ENCODE data around the gene PDZD7. TPM values are rescaled to one million over a fixed set of nuclear protein-coding genes. Genes with fewer than 3 reads are reported as not detected.

Gene PDZD7
- polyA plus RNA-seq, 3 donors: 1.2 to 1.9 (median 1.8) TPM

GRCh38 chr10:101061624-101062231, 30.8 kb upstream of the PDZD7 start, which contains the start of gene KAZALD1:
TSS of gene KAZALD1 (plus strand) at chr10:101061989. CDS start at chr10:101062593, 604 bp downstream.
- DNase-seq (ENCODE audit: low read depth in 3 of 3, low spot score in 2 of 3): peak in 1 of 3 donors; percentile 78

- DNase-seq (ENCODE audit: low read depth in 3 of 3, low spot score in 2 of 3): peak; percentile 91 to 94 (median 91)
Observed at GRCh38 chr10:101060951-101061623, 30.2 kb upstream of the PDZD7 start.

- DNase-seq (ENCODE audit: low read depth in 3 of 3, low spot score in 2 of 3): peak; percentile 91 to 96 (median 95)
Observed at GRCh38 chr10:101060036-101060950, 29.4 kb upstream of the PDZD7 start.

- no peak for DNase-seq (ENCODE audit: low read depth in 3 of 3, low spot score in 2 of 3)
Observed at GRCh38 chr10:101056365-101057151, 25.6 kb upstream of the PDZD7 start.

- DNase-seq (ENCODE audit: low read depth in 3 of 3, low spot score in 2 of 3): no peak
Observed at GRCh38 chr10:101055411-101055810, 24.5 kb upstream of the PDZD7 start.

- no peak for DNase-seq (ENCODE audit: low read depth in 3 of 3, low spot score in 2 of 3)
Observed at GRCh38 chr10:101054876-101055275, 23.9 kb upstream of the PDZD7 start.

- no peak for DNase-seq (ENCODE audit: low read depth in 3 of 3, low spot score in 2 of 3)
Observed at GRCh38 chr10:101054351-101054750, 23.4 kb upstream of the PDZD7 start.

- no peak for DNase-seq (ENCODE audit: low read depth in 3 of 3, low spot score in 2 of 3)
Observed at GRCh38 chr10:101053516-101053915, 22.6 kb upstream of the PDZD7 start.

- no peak for DNase-seq (ENCODE audit: low read depth in 3 of 3, low spot score in 2 of 3)
Observed at GRCh38 chr10:101052285-101052684, 21.4 kb upstream of the PDZD7 start.

- DNase-seq (ENCODE audit: low read depth in 3 of 3, low spot score in 2 of 3): no peak
Observed at GRCh38 chr10:101050208-101051069, 19.5 kb upstream of the PDZD7 start.

- no peak for DNase-seq (ENCODE audit: low read depth in 3 of 3, low spot score in 2 of 3)
Observed at GRCh38 chr10:101047961-101048892, 17.3 kb upstream of the PDZD7 start.

- no peak for DNase-seq (ENCODE audit: low read depth in 3 of 3, low spot score in 2 of 3)
Observed at GRCh38 chr10:101047268-101047667, 16.3 kb upstream of the PDZD7 start.

GRCh38 chr10:101046332-101047238, 15.7 kb upstream of the PDZD7 start:
- no peak for DNase-seq (ENCODE audit: low read depth in 3 of 3, low spot score in 2 of 3)

- no peak for DNase-seq (ENCODE audit: low read depth in 3 of 3, low spot score in 2 of 3)
Observed at GRCh38 chr10:101044117-101044516, 13.2 kb upstream of the PDZD7 start.

GRCh38 chr10:101043363-101043707, 12.4 kb upstream of the PDZD7 start:
- no peak for DNase-seq (ENCODE audit: low read depth in 3 of 3, low spot score in 2 of 3)

GRCh38 chr10:101042667-101043362, 11.9 kb upstream of the PDZD7 start:
- peak; percentile 92 for DNase-seq (ENCODE audit: low read depth in 3 of 3, low spot score in 2 of 3)

- no peak for DNase-seq (ENCODE audit: low read depth in 3 of 3, low spot score in 2 of 3)
Observed at GRCh38 chr10:101042118-101042517, 11.2 kb upstream of the PDZD7 start.
